HEK293 (cell line): ENCODE results near the gene ZNF24.

Experiments used
- CTCF ChIA-PET: fragments of 350-600 bp; formaldehyde crosslinking; extraction: SDS; loops from one replicate; lab custom pipeline; 2021; ENCODE audit warnings: antibody characterized with exemption; lab: Yijun Ruan, JAX
- POLR2A ChIA-PET: fragments of 300-600 bp; formaldehyde crosslinking; extraction: SDS; loops from one replicate; lab custom pipeline; 2020; ENCODE audit warnings: antibody characterized with exemption, inconsistent platforms; lab: Yijun Ruan, JAX
- H3K27ac ChIP-seq: fragments of 200-500 bp; sonication (Bioruptor generic); 2 replicates; pipeline ENCODE4 v1.5.1; 2014; ENCODE audit warnings: low read depth, low read length, control low read depth, inconsistent platforms; ENCODE audit errors: extremely low read depth
- H3K36me3 ChIP-seq, 2 experiments: fragments of 200-500 bp in 1 of 2; sonication (Bioruptor generic) in 1 of 2; 1 replicate in 1 of 2; 2 replicates in 1 of 2; pipeline ENCODE4 v1.5.1; 2014 to 2017; ENCODE audit warnings: inconsistent platforms in 2 of 2, low read length in 2 of 2; ENCODE audit not compliant: control insufficient read depth in 2 of 2, insufficient read depth in 1 of 2
- H3K4me1 ChIP-seq: fragments of 200-500 bp; sonication (Bioruptor generic); 2 replicates; pipeline ENCODE4 v1.5.1; 2014; ENCODE audit warnings: mild to moderate bottlenecking, low read length, inconsistent platforms; ENCODE audit not compliant: control insufficient read depth, insufficient read depth
- H3K4me3 ChIP-seq: 2 replicates; pipeline ENCODE4 v1.5.1; 2011; ENCODE audit warnings: low read depth, mild to moderate bottlenecking, control low read depth, low read length, moderate library complexity
- H3K9me3 ChIP-seq: fragments of 200-500 bp; sonication (Bioruptor generic); 2 replicates; pipeline ENCODE4 v1.5.1; 2014; ENCODE audit warnings: low read depth, low read length, inconsistent platforms; ENCODE audit not compliant: control insufficient read depth, insufficient read depth
- ATF2 ChIP-seq: fragments of 450-650 bp; formaldehyde crosslinking; IDR thresholded peaks from 2 replicates; pipeline ENCODE4 v1.5.1; 2016; ENCODE audit warnings: missing biosample characterization, missing genetic modification characterization, low read depth
- ELK4 ChIP-seq: IDR thresholded peaks from 2 replicates; pipeline ENCODE4 v1.6.1; 2011; ENCODE audit warnings: mild to moderate bottlenecking, low read depth, low read length, borderline replicate concordance
- FEZF1 ChIP-seq: fragments of 450-650 bp; formaldehyde crosslinking; IDR thresholded peaks from 2 replicates; pipeline ENCODE4 v1.5.1; 2016; ENCODE audit warnings: missing biosample characterization, missing genetic modification characterization
- IKZF3 ChIP-seq: fragments of 450-650 bp; IDR thresholded peaks from 2 replicates; pipeline ENCODE4 v1.5.0; 2018; ENCODE audit warnings: missing biosample characterization, mild to moderate bottlenecking, missing genetic modification characterization, moderate library complexity
- PRDM2 ChIP-seq: fragments of 450-650 bp; formaldehyde crosslinking; IDR thresholded peaks from 2 replicates; pipeline ENCODE4 v1.5.1; 2016; ENCODE audit warnings: missing biosample characterization, missing genetic modification characterization, borderline replicate concordance
- PRDM4 ChIP-seq: fragments of 450-650 bp; formaldehyde crosslinking; IDR thresholded peaks from 2 replicates; pipeline ENCODE4 v1.5.1; 2017; ENCODE audit warnings: missing biosample characterization, missing genetic modification characterization
- SALL2 ChIP-seq: fragments of 450-650 bp; formaldehyde crosslinking; IDR thresholded peaks from 2 replicates; pipeline ENCODE4 v1.5.0; 2017; ENCODE audit warnings: missing biosample characterization, mild to moderate bottlenecking, missing genetic modification characterization, borderline replicate concordance
- SP3 ChIP-seq: fragments of 450-650 bp; formaldehyde crosslinking; IDR thresholded peaks from 2 replicates; pipeline ENCODE4 v1.5.1; 2016; ENCODE audit warnings: missing biosample characterization, missing genetic modification characterization
- ZBTB1 ChIP-seq: fragments of 450-650 bp; formaldehyde crosslinking; IDR thresholded peaks from 2 replicates; pipeline ENCODE4 v1.5.1; 2016; ENCODE audit warnings: missing biosample characterization, missing genetic modification characterization
- ZBTB17 ChIP-seq: fragments of 450-650 bp; formaldehyde crosslinking; IDR thresholded peaks from 2 replicates; pipeline ENCODE4 v1.5.1; 2016; ENCODE audit warnings: missing biosample characterization, missing genetic modification characterization
- ZFP37 ChIP-seq: fragments of 450-650 bp; formaldehyde crosslinking; IDR thresholded peaks from 2 replicates; pipeline ENCODE4 v1.5.1; 2016; ENCODE audit warnings: missing biosample characterization, missing genetic modification characterization
- ZNF10 ChIP-seq: fragments of 450-650 bp; formaldehyde crosslinking; IDR thresholded peaks from 2 replicates; pipeline ENCODE4 v1.5.1; 2017; ENCODE audit warnings: missing biosample characterization, missing genetic modification characterization
- ZNF169 ChIP-seq: fragments of 450-650 bp; formaldehyde crosslinking; IDR thresholded peaks from 2 replicates; pipeline ENCODE4 v1.5.1; 2016; ENCODE audit warnings: missing biosample characterization, missing genetic modification characterization
- ZNF18 ChIP-seq: fragments of 450-650 bp; formaldehyde crosslinking; IDR thresholded peaks from 2 replicates; pipeline ENCODE4 v1.5.1; 2016; ENCODE audit warnings: missing biosample characterization, missing genetic modification characterization
- ZNF354C ChIP-seq: fragments of 450-650 bp; formaldehyde crosslinking; IDR thresholded peaks from 2 replicates; pipeline ENCODE4 v1.5.1; 2016; ENCODE audit warnings: missing biosample characterization, missing genetic modification characterization, low read depth, borderline replicate concordance
- ZNF560 ChIP-seq: fragments of 450-650 bp; formaldehyde crosslinking; IDR thresholded peaks from 2 replicates; pipeline ENCODE4 v1.5.1; 2017; ENCODE audit warnings: missing biosample characterization, missing genetic modification characterization, borderline replicate concordance
- ZNF621 ChIP-seq: fragments of 450-650 bp; formaldehyde crosslinking; IDR thresholded peaks from 2 replicates; pipeline ENCODE4 v1.5.1; 2017; ENCODE audit warnings: missing biosample characterization, missing genetic modification characterization
- ZNF624 ChIP-seq: fragments of 450-650 bp; formaldehyde crosslinking; IDR thresholded peaks from 2 replicates; pipeline ENCODE4 v1.5.1; 2017; ENCODE audit warnings: missing biosample characterization, missing genetic modification characterization
- ZNF707 ChIP-seq: fragments of 450-650 bp; formaldehyde crosslinking; IDR thresholded peaks from 2 replicates; pipeline ENCODE4 v1.5.1; 2016; ENCODE audit warnings: missing biosample characterization, missing genetic modification characterization
- ZNF768 ChIP-seq: fragments of 450-650 bp; formaldehyde crosslinking; IDR thresholded peaks from 2 replicates; pipeline ENCODE4 v1.5.1; 2018; ENCODE audit warnings: missing biosample characterization, mild to moderate bottlenecking, missing genetic modification characterization

ZNF24 gene

GRCh38 chr18:35393716-35394115 is 49.5 kb upstream of the ZNF24 start (continued):
- TF ChIP-seq SALL2 (tag by site-specific recombination): no peak

- no peak overlapping the region for H3K4me3 ChIP-seq
- H3K9me3 ChIP-seq: no peaks in the 10 kb centered on the region
- no peak overlapping the region for H3K27ac ChIP-seq
- ChIA-PET POLR2A (no interaction called here), CTCF (no interaction called here)
- no peaks in the 10 kb centered on the region for H3K4me1 ChIP-seq
- no peak for TF ChIP-seq ZNF707 (tag by site-specific recombination)
- TF ChIP-seq ATF2: no peak
- no peak for TF ChIP-seq PRDM4 (tag by site-specific recombination)
- TF ChIP-seq ZNF768 (tag by site-specific recombination): no peak
- TF ChIP-seq ZNF624 (tag by site-specific recombination): no peak
- TF ChIP-seq FEZF1 (tag by site-specific recombination): no peak
- no peak for TF ChIP-seq ZNF354C (tag by site-specific recombination)
- TF ChIP-seq ZBTB1 (tag by site-specific recombination): no peak
- TF ChIP-seq SALL2 (tag by site-specific recombination): no peak
- TF ChIP-seq ZNF560 (tag by site-specific recombination): no peak
- no peaks in the 10 kb centered on the region for H3K36me3 ChIP-seq
Observed at GRCh38 chr18:35392375-35392774, 48.2 kb upstream of the ZNF24 start.

GRCh38 chr18:35390951-35391700 is 46.9 kb upstream of the ZNF24 start:
- Histone ChIP-seq H3K27ac (no peak overlapping the region), H3K4me3 (no peak overlapping the region), H3K36me3 (no peaks in the 10 kb centered on the region), H3K9me3 (no peaks in the 10 kb centered on the region), H3K4me1 (no peaks in the 10 kb centered on the region)
- TF ChIP-seq ELK4 (no peak), ZNF10 (tag by site-specific recombination) (no peak), ZFP37 (tag by site-specific recombination) (no peak), ZNF169 (tag by site-specific recombination) (no peak), SP3 (no peak), ZNF560 (tag by site-specific recombination) (no peak), IKZF3 (tag by site-specific recombination) (no peak), PRDM2 (no peak), ZNF18 (no peak), ZNF621 (tag by site-specific recombination) (no peak), ZBTB17 (no peak)
- CTCF ChIA-PET: no interaction called here
- POLR2A ChIA-PET: no interaction called here
